Stimulated activated CD4-positive, alpha-beta T cell treated with anti-CD3 and anti-CD28 coated beads, Interleukin-15, amount 100 ng/mL, for 48 hours (primary cell): Measurements from ENCODE around the gene KRTAP10-3.
"Not testable (repeated sequence)": the region's sequence is repeated elsewhere in the genome, so short reads cannot be mapped to it uniquely, and the experiment has no call there.

Source experiments
- DNase-seq, 2 donors: peaks; one replicate each; pipeline ENCODE4 v3.0.0-alpha.2; 2020; ENCODE audit warnings: low read depth in 2 of 2

The KRTAP10-3 gene

GRCh38 chr21:44590311-44590721, 31.7 kb upstream of the KRTAP10-3 start:
- no peak for DNase-seq

- DNase-seq = no peak
Measured at GRCh38 chr21:44589586-44590305, 31.2 kb upstream of the KRTAP10-3 start.

GRCh38 chr21:44589094-44589493, 30.5 kb upstream of the KRTAP10-3 start:
- no peak for DNase-seq

GRCh38 chr21:44585892-44586291, 27.3 kb upstream of the KRTAP10-3 start:
- no peak for DNase-seq

- no peak for DNase-seq
Measured at GRCh38 chr21:44583800-44584147, 25.2 kb upstream of the KRTAP10-3 start.

GRCh38 chr21:44583089-44583799, 24.6 kb upstream of the KRTAP10-3 start:
- DNase-seq = no peak

- no peak for DNase-seq
Measured at GRCh38 chr21:44582055-44582454, 23.5 kb upstream of the KRTAP10-3 start.

- no peak for DNase-seq
Measured at GRCh38 chr21:44581158-44581557, 22.6 kb upstream of the KRTAP10-3 start.

- DNase-seq = not testable (repeated sequence)
Measured at GRCh38 chr21:44580231-44580821, 21.7 kb upstream of the KRTAP10-3 start, which contains the start of gene KRTAP10-5. TSS of gene KRTAP10-5 (minus strand) at chr21:44580604. CDS start at chr21:44580578, 26 bp downstream.

- DNase-seq = no peak
Measured at GRCh38 chr21:44579833-44580144, 21.2 kb upstream of the KRTAP10-3 start.

- no peak for DNase-seq
Measured at GRCh38 chr21:44579056-44579832, 20.6 kb upstream of the KRTAP10-3 start.

- DNase-seq = no peak
Measured at GRCh38 chr21:44578371-44579055, 19.9 kb upstream of the KRTAP10-3 start.

- no peak for DNase-seq
Measured at GRCh38 chr21:44576025-44576420, 17.4 kb upstream of the KRTAP10-3 start.

GRCh38 chr21:44575307-44576024, 16.9 kb upstream of the KRTAP10-3 start:
- DNase-seq = no peak

- DNase-seq = no peak
Measured at GRCh38 chr21:44574457-44575306, 16.1 kb upstream of the KRTAP10-3 start.

GRCh38 chr21:44573630-44574456, 15.2 kb upstream of the KRTAP10-3 start, which contains the start of gene KRTAP10-4:
TSS of gene KRTAP10-4 (plus strand) at chr21:44573729. CDS start at chr21:44573759, 30 bp downstream.
- DNase-seq = not testable (repeated sequence)

GRCh38 chr21:44572959-44573583, 14.5 kb upstream of the KRTAP10-3 start:
- DNase-seq = no peak
